GM23248 (cell line): Measurements from ENCODE around the gene ZNF860.

Source experiments
- EZH2 ChIP-seq: fragments of 200-600 bp; sonication (generic); IDR thresholded peaks from 2 replicates; pipeline ENCODE4 v1.6.1; 2018; ENCODE audit warnings: antibody characterized with exemption, mild to moderate bottlenecking; ENCODE audit not compliant: insufficient read depth, poor library complexity, severe bottlenecking
- EZH2phosphoT487 ChIP-seq: fragments of 200-600 bp; sonication (generic); IDR thresholded peaks from 2 replicates; pipeline ENCODE4 v1.6.1; 2018; ENCODE audit warnings: antibody characterized with exemption, moderate library complexity, mild to moderate bottlenecking, low read depth; ENCODE audit not compliant: insufficient read depth

DNA sequence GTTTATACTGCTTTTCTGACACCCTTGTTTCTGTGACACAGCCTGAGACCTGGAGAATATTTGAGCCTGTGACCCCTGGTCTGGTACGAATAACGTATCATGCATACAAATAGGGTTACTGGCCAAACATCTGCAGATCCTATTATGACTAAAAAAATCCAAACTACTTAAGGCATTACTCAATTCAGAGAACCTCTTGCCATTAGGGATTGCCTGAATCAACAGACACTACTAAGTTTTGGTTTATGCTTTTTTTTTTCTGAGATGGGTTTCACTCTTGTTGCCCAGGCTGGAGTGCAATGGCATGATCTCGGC, 35.9 kb upstream of the ZNF860 start:
- no peak for TF ChIP-seq EZH2phosphoT487
- TF ChIP-seq EZH2, result no peak
